Transverse colon (tissue), 4 donors: ENCODE measurements around the gene PPP1R14D.

Experiments used
- CTCF ChIP-seq, 5 experiments: fragments of 200-600 bp in 3 of 5; fragments of 450-650 bp in 2 of 5; sonication (generic) in 3 of 5; IDR thresholded peaks; 1 replicate in 2 of 5; 2 replicates in 3 of 5; pipeline ENCODE4 v1.5.1; 2016 to 2017; ENCODE audit warnings: antibody characterized with exemption in 5 of 5, inconsistent platforms in 3 of 5, mild to moderate bottlenecking in 2 of 5, moderate library complexity in 1 of 5
- EP300 ChIP-seq: sonication (generic); formaldehyde crosslinking; IDR thresholded peaks from one replicate; pipeline ENCODE4 v1.6.1; 2017; ENCODE audit warnings: antibody characterized with exemption, low read depth
- POLR2A ChIP-seq: fragments of 450-650 bp; IDR thresholded peaks from one replicate; pipeline ENCODE4 v1.6.1; 2016; ENCODE audit warnings: antibody characterized with exemption, mild to moderate bottlenecking, moderate library complexity
- POLR2AphosphoS5 ChIP-seq, 3 donors: sonication (generic); formaldehyde crosslinking; IDR thresholded peaks; one replicate each; pipeline ENCODE4 v1.6.1; 2016; ENCODE audit warnings: antibody characterized with exemption in 3 of 3

GRCh38 chr15:40776537-40777141 lies 51.9 kb downstream of the PPP1R14D start:
- TF ChIP-seq CTCF (IDR thresholded peaks at IDR 0.05) (no peak), EP300 (no peak), POLR2A (no peak), POLR2AphosphoS5 (IDR thresholded peaks at IDR 0.05) (no peak)
